GM12878 (cell line): Measurements from ENCODE around the gene RTN3.

Experiments used
- BCL11A ChIP-seq: IDR thresholded peaks from 2 replicates; pipeline ENCODE4 v1.6.1; 2011; ENCODE audit warnings: low read depth, low read length
- EZH2 ChIP-seq: IDR thresholded peaks from 2 replicates; pipeline ENCODE4 v1.6.1; 2012; ENCODE audit warnings: low read depth, mild to moderate bottlenecking, control low read depth, inconsistent platforms, low read length, borderline replicate concordance; ENCODE audit not compliant: control insufficient read depth
- PAX8 ChIP-seq: fragments of 450-650 bp; IDR thresholded peaks from 2 replicates; pipeline ENCODE4 v1.6.1; 2017; ENCODE audit warnings: mild to moderate bottlenecking, moderate library complexity
- POLR2A ChIP-seq: IDR thresholded peaks from 2 replicates; pipeline ENCODE4 v1.6.1; 2011; ENCODE audit warnings: low read depth, mild to moderate bottlenecking, low read length
- RFX5 ChIP-seq: IDR thresholded peaks from 2 replicates; pipeline ENCODE4 v1.6.1; 2011; ENCODE audit warnings: low read depth, low read length, improper control_type of control experiment
- ZBTB33 ChIP-seq: fragments of 450-650 bp; IDR thresholded peaks from 2 replicates; pipeline ENCODE4 v1.6.1; 2017; ENCODE audit warnings: mild to moderate bottlenecking
- TF ChIP-seq, protein P1 (sequence below): IDR thresholded peaks from 2 replicates; pipeline ENCODE4 v1.6.1; 2012; ENCODE audit warnings: low read depth, low read length, improper control_type of control experiment

DNA sequence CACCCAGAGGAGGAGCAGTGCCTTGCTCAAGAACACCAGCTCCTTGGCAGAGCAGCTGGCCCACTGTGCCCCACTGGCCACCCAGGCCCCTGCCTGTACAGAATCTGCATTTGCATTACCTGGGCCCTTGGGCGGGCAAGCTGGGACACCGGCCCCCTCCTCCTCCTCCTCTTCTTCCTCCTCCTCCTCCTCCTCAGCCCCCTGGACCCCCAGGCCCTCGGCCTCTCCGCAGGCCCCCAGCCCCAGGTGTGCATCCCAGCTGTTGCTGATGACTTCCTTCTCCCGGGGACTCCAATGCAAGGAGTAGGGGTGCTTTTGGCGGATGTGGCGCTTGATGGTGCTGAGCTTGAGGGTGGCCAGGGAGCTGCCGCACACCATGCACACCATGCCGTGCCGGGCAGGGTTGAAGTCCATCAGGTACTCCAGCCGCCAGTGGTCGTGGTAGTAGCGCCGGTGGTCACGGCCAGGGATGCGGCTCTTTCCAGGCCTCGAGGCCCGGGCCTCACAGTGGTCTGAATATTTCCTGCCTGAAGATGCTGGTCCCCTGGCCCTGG is 84.5 kb downstream of the RTN3 start:
- no peak for TF ChIP-seq PAX8
- TF ChIP-seq EZH2, result no peak
- no peak for TF ChIP-seq BCL11A
- no peak for TF ChIP-seq ZBTB33
- TF ChIP-seq, protein P1, sequence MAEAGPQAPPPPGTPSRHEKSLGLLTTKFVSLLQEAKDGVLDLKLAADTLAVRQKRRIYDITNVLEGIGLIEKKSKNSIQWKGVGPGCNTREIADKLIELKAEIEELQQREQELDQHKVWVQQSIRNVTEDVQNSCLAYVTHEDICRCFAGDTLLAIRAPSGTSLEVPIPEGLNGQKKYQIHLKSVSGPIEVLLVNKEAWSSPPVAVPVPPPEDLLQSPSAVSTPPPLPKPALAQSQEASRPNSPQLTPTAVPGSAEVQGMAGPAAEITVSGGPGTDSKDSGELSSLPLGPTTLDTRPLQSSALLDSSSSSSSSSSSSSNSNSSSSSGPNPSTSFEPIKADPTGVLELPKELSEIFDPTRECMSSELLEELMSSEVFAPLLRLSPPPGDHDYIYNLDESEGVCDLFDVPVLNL, result no peak
- TF ChIP-seq POLR2A, result no peak
- no peak for TF ChIP-seq RFX5
